CD14-positive monocyte (primary cell): ENCODE data around the gene ZDHHC3. TPM values are rescaled to one million over a fixed set of nuclear protein-coding genes. Genes with fewer than 3 reads are reported as not detected.
A peak's percentile ranks its signal among the peaks of the same experiment; 100 is the strongest.

Source experiments
- DNase-seq, 3 donors: peaks; one replicate each; pipeline ENCODE4 v3.0.0-alpha.2; 2011 to 2022
- H2AFZ ChIP-seq: 2 replicates; pipeline ENCODE4 v1.6.0; 2012; ENCODE audit warnings: mild to moderate bottlenecking, low read depth, low read length, inconsistent platforms; ENCODE audit not compliant: insufficient read depth, poor library complexity, severe bottlenecking
- H3K27ac ChIP-seq, 2 donors: 1 replicate in 1 of 2; 2 replicates in 1 of 2; pipeline ENCODE4 v1.5.1; 2012 to 2013; ENCODE audit warnings: low read length in 2 of 2, control low read depth in 1 of 2, inconsistent platforms in 1 of 2, low read depth in 1 of 2, mild to moderate bottlenecking in 1 of 2
- H3K27me3 ChIP-seq, 2 donors: one replicate each; pipeline versions ENCODE4 v1.6.0 to v1.6.1; 2011 to 2013; ENCODE audit warnings: low read length in 2 of 2; ENCODE audit not compliant: control insufficient read depth in 2 of 2, insufficient read depth in 2 of 2
- H3K36me3 ChIP-seq, 2 donors: replicated peaks in 1 of 2; 1 replicate in 1 of 2; 2 replicates in 1 of 2; pipeline versions ENCODE4 v1.5.1 to v1.6.1; 2012 to 2013; ENCODE audit warnings: low read length in 2 of 2, control low read depth in 1 of 2, inconsistent platforms in 1 of 2, mild to moderate bottlenecking in 1 of 2; ENCODE audit not compliant: insufficient read depth in 2 of 2, control insufficient read depth in 1 of 2
- H3K4me1 ChIP-seq, 2 donors: 1 replicate in 1 of 2; 2 replicates in 1 of 2; pipeline versions ENCODE4 v1.5.1 to v1.6.1; 2012 to 2013; ENCODE audit warnings: low read length in 2 of 2, control low read depth in 1 of 2, inconsistent platforms in 1 of 2, mild to moderate bottlenecking in 1 of 2, moderate library complexity in 1 of 2; ENCODE audit not compliant: insufficient read depth in 2 of 2, control insufficient read depth in 1 of 2
- H3K4me2 ChIP-seq: replicated peaks from 2 replicates; pipeline ENCODE3; 2012; ENCODE audit warnings: low read length, moderate library complexity, mild to moderate bottlenecking; ENCODE audit not compliant: poor library complexity, severe bottlenecking; ENCODE audit errors: extremely low read depth
- H3K4me3 ChIP-seq, 3 experiments: fragments of 200-600 bp in 1 of 3; sonication (generic) in 1 of 3; replicated peaks in 1 of 3; 1 replicate in 2 of 3; 2 replicates in 1 of 3; pipeline ENCODE4 v1.5.1; 2011 to 2013; ENCODE audit warnings: low read length in 3 of 3, mild to moderate bottlenecking in 3 of 3, control low read depth in 2 of 3, low read depth in 2 of 3, inconsistent platforms in 1 of 3, moderate library complexity in 1 of 3
- H3K79me2 ChIP-seq: 2 replicates; pipeline ENCODE4 v1.6.0; 2012; ENCODE audit warnings: mild to moderate bottlenecking, control low read depth, inconsistent platforms, low read length, moderate library complexity; ENCODE audit not compliant: insufficient read depth
- H3K9ac ChIP-seq: 2 replicates; pipeline ENCODE4 v1.6.0; 2017; ENCODE audit warnings: low read length, mild to moderate bottlenecking; ENCODE audit not compliant: insufficient read depth, poor library complexity, severe bottlenecking
- H3K9me3 ChIP-seq, 2 donors: replicated peaks in 1 of 2; 1 replicate in 1 of 2; 2 replicates in 1 of 2; pipeline versions ENCODE4 v1.5.1 to v1.6.1; 2012 to 2013; ENCODE audit warnings: low read length in 2 of 2, control low read depth in 1 of 2; ENCODE audit not compliant: control insufficient read depth in 1 of 2, insufficient read depth in 1 of 2
- H4K20me1 ChIP-seq: 2 replicates; pipeline ENCODE4 v1.6.0; 2012; ENCODE audit warnings: mild to moderate bottlenecking, low read length, control low read depth, moderate library complexity; ENCODE audit not compliant: insufficient read depth
- H3K27ac Mint-ChIP-seq, 7 donors: one replicate each; pipeline ENCODE4 v1.8.0; 2020; ENCODE audit warnings: mild to moderate bottlenecking in 7 of 7, mixed read lengths in 7 of 7, moderate library complexity in 6 of 7, inconsistent platforms in 2 of 7
- H3K27me3 Mint-ChIP-seq, 3 donors: one replicate each; pipeline ENCODE4 v1.8.0; 2021 to 2022; ENCODE audit warnings: low read depth in 3 of 3, mild to moderate bottlenecking in 3 of 3, mixed read lengths in 3 of 3, moderate library complexity in 3 of 3, inconsistent platforms in 1 of 3
- H3K36me3 Mint-ChIP-seq, 2 donors: one replicate each; pipeline ENCODE4 v1.8.0; 2020; ENCODE audit warnings: mixed read lengths in 2 of 2, inconsistent platforms in 1 of 2, mild to moderate bottlenecking in 1 of 2
- H3K4me1 Mint-ChIP-seq: one replicate; pipeline ENCODE4 v1.8.0; 2020; ENCODE audit warnings: mild to moderate bottlenecking, mixed read lengths
- H3K4me3 Mint-ChIP-seq, 2 donors: one replicate each; pipeline ENCODE4 v1.8.0; 2020; ENCODE audit warnings: mild to moderate bottlenecking in 2 of 2, mixed read lengths in 2 of 2, moderate library complexity in 1 of 2
- H3K9me3 Mint-ChIP-seq, 7 donors: one replicate each; pipeline ENCODE4 v1.8.0; 2020 to 2022; ENCODE audit warnings: mixed read lengths in 7 of 7, mild to moderate bottlenecking in 6 of 7, moderate library complexity in 6 of 7, inconsistent platforms in 2 of 7
- CTCF ChIP-seq: fragments of 200-600 bp; IDR thresholded peaks from one replicate; pipeline ENCODE4 v1.8.0; 2022; ENCODE audit warnings: antibody characterized with exemption, mild to moderate bottlenecking
- whole genome bisulfite sequencing: methylation state at CpG from one replicate; pipeline ENCODE4 v1.1.5; 2013; ENCODE audit warnings: missing lambda C conversion rate; ENCODE audit not compliant: insufficient coverage; 5-methylcytosine and 5-hydroxymethylcytosine counted together
- intact Hi-C, 2 donors: fragments of 100-400 bp; cut with micrococcal nuclease; formaldehyde crosslinking; loops; one replicate each; pipeline versions ENCODE4 v1.15.0 to v1.15.1; 2023
- polyA plus RNA-seq, 3 donors: library from polyadenylated mRNA; depleted of rRNA in 1 of 3; unstranded in 2 of 3; stranded (reverse) in 1 of 3; fragments of 300-500 nt in 2 of 3; fragments of >200 nt in 1 of 3; fragmentation: Illumina TruSeq in 2 of 3; gene quantifications; 1 replicate in 2 of 3; 2 replicates in 1 of 3; pipeline ENCODE4 v1.2.3, GENCODE V29; 2012 to 2021

Gene ZDHHC3
- polyA plus RNA-seq, 3 donors, result 52.1 to 72.6 (median 61.3) TPM

GRCh38 chr3:44915702-44916438 is 60.1 kb downstream of the ZDHHC3 start:
- intact Hi-C loops, result no loop called here
- no peaks in the 10 kb centered on the region for H3K4me1 Mint-ChIP-seq
- peak overlapping the region in 6 of 7 donors; percentile 26 to 58 (median 35) for H3K27ac Mint-ChIP-seq
- Histone ChIP-seq H4K20me1 (no peaks in the 10 kb centered on the region), H3K27me3 (no peaks in the 10 kb centered on the region), H3K27ac (peak overlapping the region in 1 of 2 donors; percentile 22), H3K36me3 (peaks cover 26 to 54% of the 10 kb centered on the region in 2 donors), H2AFZ (no peak overlapping the region), H3K79me2 (no peaks in the 10 kb centered on the region), H3K4me2 (no peak overlapping the region), H3K9me3 (no peaks in the 10 kb centered on the region), H3K9ac (no peak overlapping the region), H3K4me3 (no peak overlapping the region), H3K4me1 (no peaks in the 10 kb centered on the region)
- peaks cover 0 to 4% (median 0%) of the 10 kb centered on the region in 7 donors for H3K9me3 Mint-ChIP-seq
- H3K4me3 Mint-ChIP-seq, result no peak overlapping the region
- H3K36me3 Mint-ChIP-seq, result peaks cover 44 to 47% of the 10 kb centered on the region in 2 donors
- peaks cover 2 to 5% (median 4%) of the 10 kb centered on the region in 3 donors for H3K27me3 Mint-ChIP-seq
- WGBS, result 84% methylated on average over 4 of the region's 8 CpGs
- TF ChIP-seq CTCF, result no peak
- DNase-seq, result no peak

GRCh38 chr3:44914936-44915335 is 61.0 kb downstream of the ZDHHC3 start:
- no peaks in the 10 kb centered on the region for H3K79me2 ChIP-seq
- no peaks in the 10 kb centered on the region for H3K9me3 ChIP-seq
- H3K9ac ChIP-seq, result no peak overlapping the region
- no peak for DNase-seq
- Mint-ChIP-seq H3K4me3 (no peak overlapping the region), H3K36me3 (peaks cover 36 to 38% of the 10 kb centered on the region in 2 donors), H3K4me1 (no peaks in the 10 kb centered on the region), H3K27me3 (peaks cover 5 to 9% (median 8%) of the 10 kb centered on the region in 3 donors), H3K27ac (peak overlapping the region in 1 of 7 donors; percentile 77), H3K9me3 (peaks cover 0 to 6% (median 1%) of the 10 kb centered on the region in 7 donors)
- peaks cover 0 to 2% of the 10 kb centered on the region in 2 donors for H3K27me3 ChIP-seq
- no peak for TF ChIP-seq CTCF
- H3K4me3 ChIP-seq, result no peak overlapping the region
- H3K4me1 ChIP-seq, result no peaks in the 10 kb centered on the region
- no peak overlapping the region for H3K4me2 ChIP-seq
- peak overlapping the region in 1 of 2 donors; percentile 22 for H3K27ac ChIP-seq
- H2AFZ ChIP-seq, result no peak overlapping the region
- H3K36me3 ChIP-seq, result peaks cover 20 to 44% of the 10 kb centered on the region in 2 donors
- intact Hi-C loops, result loop anchor here (5.0 kb wide), 1 partner anchor 383 kb away; no protein-coding TSS in a partner anchor
- no peaks in the 10 kb centered on the region for H4K20me1 ChIP-seq
- 72% methylated on average over 4 of the region's 4 CpGs for WGBS
